Measurements from ENCODE around the gene C12orf57.

The C12orf57 gene

DNA sequence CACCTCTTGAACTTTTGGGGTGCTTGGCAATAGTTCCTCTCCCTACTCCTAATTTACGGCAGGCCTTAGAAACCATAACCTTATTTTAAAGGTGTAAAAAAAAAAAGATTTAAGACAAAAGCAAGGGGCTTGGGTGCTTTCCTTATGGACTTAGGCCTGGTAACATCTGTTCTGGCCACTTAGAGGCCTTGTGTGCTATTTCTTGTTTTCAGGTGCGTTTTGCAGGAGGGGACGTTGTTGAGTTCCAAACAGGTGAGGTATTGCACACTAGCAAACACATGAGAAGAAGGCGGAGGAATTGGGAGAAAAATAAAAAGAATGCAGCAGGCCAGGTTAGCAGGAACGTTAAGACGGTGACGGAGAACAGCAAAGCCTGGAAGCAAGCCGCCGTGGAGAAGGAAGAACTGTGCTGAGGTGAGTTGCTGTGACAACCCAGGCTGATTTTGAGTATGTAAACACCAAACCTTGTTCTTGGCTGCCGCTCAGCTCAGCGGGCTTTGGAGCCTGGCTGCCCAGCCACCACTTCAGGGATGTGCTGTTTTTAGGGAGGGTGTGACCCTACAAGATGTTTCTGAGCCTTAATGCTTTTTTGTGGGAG is 44.2 kb downstream of the C12orf57 start:
- Histone ChIP-seq H3K27ac (no peak overlapping the region), H3K4me3 (IDR thresholded peaks at IDR 0.05; ENCODE audit: insufficient read depth, low read depth, low read length) (no peak overlapping the region), H3K9ac (no peak overlapping the region), H2AFZ (ENCODE audit: low read depth) (no peak overlapping the region), H3K79me2 (ENCODE audit: insufficient read depth, low read depth) (no peaks in the 10 kb centered on the region), H3K4me2 (no peak overlapping the region), H4K20me1 (ENCODE audit: insufficient read depth) (no peaks in the 10 kb centered on the region), H3K4me1 (ENCODE audit: low read depth, poor library complexity, severe bottlenecking) (no peaks in the 10 kb centered on the region), H3K36me3 (ENCODE audit: insufficient read depth) (no peaks in the 10 kb centered on the region), H3K27me3 (ENCODE audit: insufficient read depth, low read depth) (no peaks in the 10 kb centered on the region)
- TF ChIP-seq, protein P1, sequence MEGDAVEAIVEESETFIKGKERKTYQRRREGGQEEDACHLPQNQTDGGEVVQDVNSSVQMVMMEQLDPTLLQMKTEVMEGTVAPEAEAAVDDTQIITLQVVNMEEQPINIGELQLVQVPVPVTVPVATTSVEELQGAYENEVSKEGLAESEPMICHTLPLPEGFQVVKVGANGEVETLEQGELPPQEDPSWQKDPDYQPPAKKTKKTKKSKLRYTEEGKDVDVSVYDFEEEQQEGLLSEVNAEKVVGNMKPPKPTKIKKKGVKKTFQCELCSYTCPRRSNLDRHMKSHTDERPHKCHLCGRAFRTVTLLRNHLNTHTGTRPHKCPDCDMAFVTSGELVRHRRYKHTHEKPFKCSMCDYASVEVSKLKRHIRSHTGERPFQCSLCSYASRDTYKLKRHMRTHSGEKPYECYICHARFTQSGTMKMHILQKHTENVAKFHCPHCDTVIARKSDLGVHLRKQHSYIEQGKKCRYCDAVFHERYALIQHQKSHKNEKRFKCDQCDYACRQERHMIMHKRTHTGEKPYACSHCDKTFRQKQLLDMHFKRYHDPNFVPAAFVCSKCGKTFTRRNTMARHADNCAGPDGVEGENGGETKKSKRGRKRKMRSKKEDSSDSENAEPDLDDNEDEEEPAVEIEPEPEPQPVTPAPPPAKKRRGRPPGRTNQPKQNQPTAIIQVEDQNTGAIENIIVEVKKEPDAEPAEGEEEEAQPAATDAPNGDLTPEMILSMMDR (conservative IDR thresholded peaks at IDR 0.05; ENCODE audit: low read depth, low read length), result no peak
